Activated T-cell treated with anti-CD3 and anti-CD28 coated beads, Interleukin-2, amount 50 U/mL, for 48 hours (primary cell): ENCODE measurements around the gene LLGL2.

Source experiments
- DNase-seq, 2 experiments: peaks; one replicate each; pipeline ENCODE4 v3.0.0-alpha.2; 2020

The LLGL2 gene

DNA sequence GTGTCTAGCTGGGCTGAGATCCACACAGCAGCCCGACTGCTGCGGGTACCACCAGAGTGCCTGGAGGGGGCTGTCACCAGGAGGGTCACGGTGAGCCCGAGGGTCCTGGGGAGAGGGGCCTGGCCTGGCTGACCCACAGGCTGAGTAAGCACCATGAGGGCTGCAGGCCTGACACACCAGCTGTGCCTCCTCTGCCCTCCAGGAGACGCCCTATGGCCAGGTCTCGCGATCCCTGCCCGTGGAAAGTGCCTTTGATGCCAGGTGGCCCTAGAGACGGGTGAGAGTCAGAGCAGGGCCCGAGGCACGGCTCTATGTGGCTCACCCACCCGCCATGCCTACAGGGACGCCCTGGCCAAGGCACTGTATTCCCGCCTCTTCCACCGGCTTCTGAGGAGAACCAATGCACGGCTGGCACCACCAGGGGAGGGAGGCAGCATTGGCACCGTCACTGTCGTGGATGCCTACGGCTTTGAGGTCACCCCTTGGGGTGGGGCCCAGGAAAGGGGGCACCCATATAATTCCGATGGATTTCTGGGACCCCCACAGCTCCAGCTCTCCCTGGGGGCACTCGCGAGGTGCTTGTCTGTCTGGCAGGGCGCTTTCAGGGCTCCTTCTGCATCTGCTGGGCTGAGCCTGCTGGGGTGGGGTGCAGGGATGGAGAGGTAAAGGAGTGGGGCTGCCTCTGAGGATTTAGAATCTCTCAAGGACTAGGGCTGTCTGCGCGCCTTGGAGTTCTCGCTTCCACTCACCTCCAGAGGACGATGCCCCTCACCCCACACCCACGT, 69.2 kb downstream of the LLGL2 start:
- DNase-seq: no peak

DNA sequence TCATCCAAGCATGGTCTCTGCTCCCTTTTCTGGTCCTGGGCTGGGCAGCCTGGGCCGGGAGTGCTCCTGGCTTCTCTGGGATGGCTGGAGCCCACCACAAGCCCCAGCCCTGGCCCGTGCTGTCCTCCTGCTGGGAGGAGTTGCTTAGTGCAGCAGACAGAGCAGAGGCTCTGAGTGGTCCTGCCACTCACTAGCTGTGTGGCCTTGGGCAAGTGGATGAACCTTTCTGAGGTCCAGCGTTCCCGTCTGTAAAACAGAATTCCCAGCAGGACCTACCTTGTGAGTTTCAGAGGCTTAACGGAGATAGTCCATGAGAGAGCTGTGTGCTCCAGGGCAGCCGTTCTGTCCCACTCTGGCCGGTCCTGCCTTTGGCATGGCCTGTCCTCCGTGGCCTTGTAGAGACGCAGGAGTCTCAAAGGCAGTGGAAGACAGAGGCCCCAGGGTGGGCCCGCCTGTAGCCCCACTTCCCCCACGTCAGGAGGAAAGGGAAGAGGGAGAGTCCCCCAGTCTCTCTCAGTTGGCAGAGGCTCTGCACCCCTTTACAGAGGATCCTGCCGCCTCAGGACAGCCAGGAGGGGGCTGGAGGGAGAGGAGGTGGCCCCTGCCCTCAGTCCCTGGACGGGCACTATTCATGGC, 69.9 kb downstream of the LLGL2 start:
- no peak for DNase-seq

DNA sequence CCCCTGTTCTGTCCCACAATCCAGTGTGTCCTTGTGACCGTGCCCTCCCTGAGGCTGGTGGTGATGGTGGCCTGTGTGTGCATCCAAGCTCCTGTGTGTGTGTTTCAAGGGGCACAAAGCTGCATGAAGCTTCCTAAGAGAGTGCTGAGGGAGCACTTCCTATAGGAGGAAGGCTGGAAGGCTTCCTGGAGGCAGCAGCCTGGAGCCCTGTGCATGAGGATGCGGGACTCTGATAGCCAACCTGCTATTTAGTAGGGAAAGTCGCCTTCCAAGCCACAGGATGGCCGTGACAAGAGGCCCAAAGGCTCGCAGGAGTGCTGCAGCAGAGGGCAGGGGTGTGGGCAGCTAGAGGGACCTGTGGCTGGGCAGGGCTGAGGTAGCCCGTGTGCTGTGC, 70.4 kb downstream of the LLGL2 start:
- no peak for DNase-seq

DNA sequence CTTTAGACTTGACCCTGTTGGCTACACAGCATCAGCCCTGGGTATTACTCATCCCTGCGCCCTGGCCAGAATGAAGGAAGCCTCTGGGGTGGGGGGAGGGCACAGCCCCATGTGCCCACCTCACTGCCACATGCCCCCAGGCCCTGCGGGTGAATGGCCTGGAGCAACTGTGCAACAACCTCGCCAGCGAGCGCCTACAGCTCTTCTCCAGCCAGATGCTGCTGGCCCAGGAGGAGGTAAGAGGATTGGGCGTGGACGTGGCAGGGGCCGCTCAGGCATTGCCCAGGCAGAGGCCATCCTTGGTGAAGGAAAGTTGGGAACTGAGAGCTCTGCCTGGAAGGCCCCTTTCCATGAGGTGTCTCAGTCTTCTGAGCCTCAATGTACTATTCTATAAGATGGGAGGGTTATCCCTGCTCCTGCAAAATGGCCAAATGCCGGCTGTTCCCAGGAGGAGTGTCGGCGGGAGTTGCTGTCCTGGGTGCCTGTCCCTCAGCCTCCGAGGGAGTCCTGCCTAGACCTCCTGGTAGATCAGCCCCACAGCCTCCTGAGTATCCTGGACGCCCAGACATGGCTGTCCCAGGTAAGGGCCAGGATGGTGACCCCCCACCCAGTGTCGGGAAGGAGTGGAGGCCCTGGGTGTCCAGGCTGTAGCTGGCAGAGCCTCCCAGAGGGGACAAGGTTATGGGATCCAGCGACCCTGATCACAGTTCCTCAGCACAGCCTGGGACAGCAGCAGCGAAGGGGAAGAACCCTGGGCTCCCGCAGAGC, 71.0 kb downstream of the LLGL2 start:
- DNase-seq: no peak

DNA sequence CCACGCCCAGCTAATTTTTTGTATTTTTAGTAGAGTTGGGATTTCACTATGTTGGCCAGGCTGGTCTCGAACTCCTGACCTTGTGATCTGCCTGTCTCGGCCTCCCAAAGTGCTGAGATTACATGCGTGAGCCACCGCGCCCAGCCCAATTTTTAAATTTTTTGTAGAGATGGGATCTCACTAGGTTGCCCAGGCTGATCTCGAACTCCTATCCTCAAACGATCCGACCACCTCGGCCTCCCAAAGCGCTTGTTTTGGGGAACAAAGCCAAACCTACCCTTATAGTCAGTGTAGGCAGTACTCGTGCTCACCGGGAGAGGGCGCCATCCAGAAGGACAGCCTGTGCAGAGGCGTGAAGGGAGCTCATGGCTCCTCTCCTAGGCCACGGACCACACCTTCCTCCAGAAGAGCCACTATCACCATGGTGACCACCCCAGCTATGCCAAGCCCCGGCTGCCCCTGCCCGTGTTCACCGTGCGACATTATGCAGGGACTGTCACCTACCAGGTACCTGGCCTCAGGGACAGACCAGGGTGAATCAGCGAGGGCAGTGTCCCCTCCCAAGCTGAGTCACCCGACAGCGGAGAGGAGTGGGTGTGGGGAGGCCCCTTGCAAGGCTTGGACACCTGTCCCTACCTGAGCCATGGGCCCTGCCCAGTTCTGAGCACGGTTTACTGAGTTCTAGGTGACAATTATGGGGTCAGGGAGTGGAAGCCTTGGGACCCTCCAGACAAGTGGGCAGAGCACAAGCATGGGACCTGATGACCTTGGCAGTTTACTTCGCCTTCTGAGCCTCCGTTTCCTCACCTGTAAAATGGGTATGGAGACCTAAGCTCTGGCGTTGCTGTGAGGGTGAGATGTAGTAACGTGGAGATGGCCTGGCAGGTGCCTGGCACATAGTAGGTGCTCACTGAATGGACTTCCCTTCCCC, 75.8 kb downstream of the LLGL2 start:
- peak; percentile 80 to 84 for DNase-seq

DNA sequence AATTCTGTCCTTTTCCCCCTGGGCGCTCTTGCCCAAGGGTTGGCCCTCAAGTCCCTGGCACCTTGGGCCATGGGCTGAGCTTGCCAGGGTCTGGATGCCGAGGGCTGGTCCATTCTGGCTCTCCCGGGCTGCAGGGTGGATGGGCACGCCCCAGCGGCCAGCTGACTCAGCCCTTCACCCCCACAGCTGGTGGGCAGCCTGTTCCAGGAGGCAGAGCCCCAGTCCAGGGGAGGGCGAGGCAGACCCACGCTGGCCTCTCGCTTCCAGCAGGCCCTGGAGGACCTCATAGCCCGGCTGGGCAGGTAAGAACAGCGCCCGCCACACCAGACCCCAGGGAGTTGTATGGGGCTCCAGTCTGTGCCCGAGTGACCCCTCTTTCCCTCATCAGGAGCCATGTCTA, 77.1 kb downstream of the LLGL2 start:
- no peak for DNase-seq

DNA sequence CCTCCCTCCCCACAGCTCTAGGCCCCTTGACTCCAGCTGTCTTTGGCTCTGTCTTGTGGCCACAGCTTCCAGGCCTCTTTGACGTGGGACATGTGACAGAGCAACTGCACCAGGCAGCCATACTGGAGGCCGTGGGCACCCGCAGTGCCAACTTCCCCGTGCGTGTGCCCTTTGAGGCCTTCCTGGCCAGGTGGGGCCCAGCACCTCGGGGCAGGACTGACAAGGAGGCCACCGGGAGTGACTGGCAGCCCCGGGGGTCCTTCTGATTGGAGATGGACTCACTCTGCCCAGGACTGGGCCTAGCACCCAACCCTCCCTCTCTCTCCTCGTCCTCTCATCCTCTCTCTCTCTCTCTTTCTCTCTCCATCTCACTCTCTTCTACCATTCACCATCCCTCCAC, 77.6 kb downstream of the LLGL2 start:
- DNase-seq: no peak

DNA sequence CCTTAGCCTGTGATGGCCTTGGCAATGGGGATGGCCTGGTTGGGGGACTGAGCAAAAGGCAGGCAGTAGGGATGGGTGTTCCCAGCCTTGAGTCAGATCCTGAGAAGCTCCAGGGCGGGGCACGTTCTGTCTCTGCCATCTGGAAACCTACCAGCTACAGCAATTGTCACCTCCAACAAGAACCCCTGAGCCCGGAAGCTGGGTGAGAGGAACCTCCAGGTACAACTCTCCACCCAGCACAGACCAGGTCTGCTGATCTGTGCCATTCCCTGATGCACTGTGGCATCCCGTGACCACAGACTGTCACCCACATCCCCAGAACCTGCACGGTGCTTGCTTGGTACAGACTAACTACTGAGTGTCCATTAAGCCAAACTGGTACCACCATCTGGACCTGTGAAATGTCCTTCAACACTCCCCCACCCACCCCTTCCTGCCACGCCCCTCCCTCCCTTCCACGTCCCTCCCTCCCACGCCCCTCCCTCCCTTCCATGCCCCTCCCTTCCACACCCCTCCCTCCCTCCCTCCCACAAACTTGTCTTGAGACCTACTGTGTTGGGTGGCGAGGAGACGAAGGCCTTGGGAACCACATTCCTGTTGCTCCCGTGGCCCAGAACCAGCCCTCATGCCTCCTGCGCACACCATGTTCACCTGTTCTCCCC, 78.7 kb downstream of the LLGL2 start:
- DNase-seq: no peak

DNA sequence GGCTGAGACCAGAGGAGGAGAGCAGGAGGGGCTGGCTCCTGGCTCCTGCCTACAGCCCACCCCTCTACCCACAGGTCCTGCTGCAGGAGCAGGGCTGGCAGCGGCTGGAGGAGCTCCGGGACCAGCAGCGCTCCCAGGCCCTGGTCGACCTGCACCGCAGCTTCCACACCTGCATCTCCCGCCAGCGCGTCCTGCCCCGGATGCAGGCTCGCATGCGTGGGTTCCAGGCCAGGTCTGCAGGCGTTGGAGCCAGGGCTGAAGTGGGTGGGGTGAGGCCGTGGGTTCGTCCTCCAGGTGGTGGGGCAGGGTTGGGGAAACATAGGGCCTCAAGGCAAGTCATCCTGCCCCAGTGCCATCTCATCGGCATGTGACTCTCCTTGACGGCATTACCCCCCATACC, 80.3 kb downstream of the LLGL2 start:
- DNase-seq: no peak

DNA sequence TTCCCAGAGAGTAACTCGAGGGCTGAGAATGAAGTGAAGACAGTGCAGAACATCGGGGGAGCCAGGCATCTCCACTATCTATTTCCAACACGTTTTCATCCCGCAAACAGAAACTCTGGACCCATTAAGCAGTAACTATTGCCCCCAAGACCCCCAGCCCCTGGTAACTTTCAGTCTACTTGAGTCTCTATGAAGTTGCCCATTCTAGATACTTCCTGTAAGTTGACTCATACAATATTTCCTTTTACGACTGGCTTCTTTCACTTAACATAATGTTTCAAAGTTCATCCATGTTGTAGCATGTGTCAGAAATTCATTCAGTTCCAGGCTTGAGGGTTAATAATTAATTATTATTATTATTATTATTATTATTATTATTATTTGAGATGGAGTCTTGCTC, 81.6 kb downstream of the LLGL2 start:
- no peak for DNase-seq

DNA sequence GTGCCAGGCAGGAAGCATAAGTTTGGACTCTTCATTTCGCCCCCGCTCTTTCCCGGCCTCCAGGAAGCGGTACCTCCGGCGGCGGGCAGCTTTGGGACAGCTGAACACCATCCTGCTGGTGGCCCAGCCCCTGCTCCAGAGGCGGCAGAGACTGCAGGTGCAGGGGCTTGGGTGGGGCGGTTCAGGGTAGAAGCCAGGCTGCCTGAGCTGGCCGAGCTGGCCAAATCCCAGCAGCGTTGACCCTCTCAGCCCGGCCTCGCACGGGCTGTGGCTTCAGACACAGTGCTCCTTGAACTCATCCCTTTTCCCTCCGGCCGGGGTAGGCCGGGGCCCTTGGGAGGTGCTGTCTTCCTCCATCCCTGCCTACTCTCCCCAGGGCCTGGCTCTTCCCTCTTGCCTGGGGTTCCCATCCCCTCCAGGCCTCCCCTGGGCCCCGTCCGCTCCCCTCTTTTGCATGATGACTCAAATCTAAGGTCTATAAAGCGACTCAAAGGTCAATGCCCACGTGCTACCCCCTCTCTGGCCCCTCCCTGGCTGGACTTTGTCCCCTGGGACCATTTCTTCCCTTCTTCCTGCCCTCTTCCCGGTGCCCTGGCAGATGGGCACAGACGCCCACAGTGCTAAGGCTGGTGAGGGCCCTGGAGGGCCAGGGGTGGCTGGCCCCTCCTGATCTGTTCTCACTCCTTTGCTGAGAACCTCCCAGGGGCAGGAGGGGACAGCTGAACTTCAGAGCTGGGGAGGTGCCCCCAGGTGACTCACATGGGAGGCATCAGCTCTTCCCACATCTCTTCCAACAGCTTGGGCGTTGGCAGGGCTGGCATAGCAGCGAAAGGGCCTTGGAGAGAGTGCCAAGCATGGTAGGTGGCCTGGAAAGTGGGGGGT, 84.8 kb downstream of the LLGL2 start:
- DNase-seq: no peak

DNA sequence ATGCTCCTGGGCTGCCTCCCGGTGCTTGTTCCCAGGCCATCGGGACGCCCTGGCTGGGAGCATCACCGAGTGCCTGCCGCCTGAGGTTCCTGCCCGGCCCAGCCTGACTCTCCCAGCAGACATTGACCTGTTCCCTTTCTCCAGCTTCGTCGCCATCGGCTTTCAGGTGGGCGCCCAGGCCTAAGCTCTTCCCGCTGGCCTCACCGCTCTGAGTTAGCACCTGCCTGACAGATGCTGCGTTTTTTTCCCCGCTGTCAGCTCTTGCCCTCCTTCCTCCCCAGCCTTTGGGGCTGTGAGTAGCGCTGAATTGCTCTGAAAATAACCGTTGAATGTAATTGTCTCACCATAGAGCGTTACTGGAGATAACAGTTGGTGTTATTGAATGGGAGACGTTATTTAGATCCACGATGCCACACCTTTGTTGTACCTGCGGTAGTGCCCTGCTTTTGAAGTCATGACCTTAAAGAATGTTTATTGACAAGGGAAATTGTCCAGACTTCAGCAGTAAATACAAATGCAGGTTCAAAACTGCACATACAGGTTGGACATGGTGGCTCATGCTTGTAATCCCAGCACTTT, 86.4 kb downstream of the LLGL2 start:
- no peak for DNase-seq

DNA sequence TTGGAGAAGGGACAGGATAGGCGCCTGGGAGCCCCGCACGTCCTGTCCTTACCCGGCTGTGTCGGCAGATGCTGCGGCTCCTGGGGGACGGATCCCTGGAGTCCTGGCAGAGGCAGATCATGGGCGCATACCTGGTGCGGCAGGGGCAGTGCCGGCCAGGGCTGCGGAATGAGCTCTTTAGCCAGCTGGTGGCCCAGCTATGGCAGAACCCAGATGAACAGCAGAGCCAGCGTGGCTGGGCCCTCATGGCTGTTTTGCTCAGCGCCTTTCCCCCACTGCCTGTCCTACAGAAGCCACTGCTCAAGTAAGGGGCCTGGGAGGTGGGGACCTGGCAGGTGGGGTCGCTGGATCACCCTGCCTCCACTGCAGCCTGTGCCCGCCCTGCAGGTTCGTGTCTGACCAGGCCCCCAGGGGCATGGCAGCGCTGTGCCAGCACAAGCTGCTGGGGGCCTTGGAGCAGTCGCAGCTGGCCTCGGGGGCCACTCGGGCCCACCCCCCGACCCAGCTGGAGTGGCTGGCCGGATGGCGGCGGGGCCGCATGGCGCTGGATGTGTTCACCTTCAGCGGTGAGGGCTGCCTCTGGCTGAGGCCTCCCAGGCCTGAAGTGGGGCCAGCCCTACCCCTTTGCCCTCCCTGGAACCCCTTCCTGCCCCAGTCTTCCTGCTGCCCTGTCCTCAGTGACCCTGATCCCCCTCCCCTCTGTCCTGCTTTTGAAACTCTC, 87.6 kb downstream of the LLGL2 start:
- no peak for DNase-seq

DNA sequence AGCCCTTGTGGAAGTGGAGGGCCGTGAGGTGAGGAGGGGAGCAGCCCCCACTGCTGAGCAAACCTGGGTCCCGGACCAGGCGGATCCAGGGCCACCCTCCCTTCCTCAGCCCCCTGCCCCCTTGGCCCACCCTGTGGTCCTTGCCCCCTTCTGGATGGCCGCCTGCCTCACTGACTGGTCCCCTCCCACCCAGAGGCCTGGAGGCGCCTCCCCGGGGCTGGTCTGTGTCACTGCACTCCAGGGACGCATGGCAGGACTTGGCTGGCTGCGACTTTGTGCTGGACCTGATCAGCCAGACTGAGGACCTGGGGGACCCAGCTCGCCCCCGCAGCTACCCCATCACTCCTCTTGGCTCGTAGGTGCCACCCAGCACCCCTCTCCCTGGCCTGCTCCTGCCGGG, 88.5 kb downstream of the LLGL2 start:
- no peak for DNase-seq

DNA sequence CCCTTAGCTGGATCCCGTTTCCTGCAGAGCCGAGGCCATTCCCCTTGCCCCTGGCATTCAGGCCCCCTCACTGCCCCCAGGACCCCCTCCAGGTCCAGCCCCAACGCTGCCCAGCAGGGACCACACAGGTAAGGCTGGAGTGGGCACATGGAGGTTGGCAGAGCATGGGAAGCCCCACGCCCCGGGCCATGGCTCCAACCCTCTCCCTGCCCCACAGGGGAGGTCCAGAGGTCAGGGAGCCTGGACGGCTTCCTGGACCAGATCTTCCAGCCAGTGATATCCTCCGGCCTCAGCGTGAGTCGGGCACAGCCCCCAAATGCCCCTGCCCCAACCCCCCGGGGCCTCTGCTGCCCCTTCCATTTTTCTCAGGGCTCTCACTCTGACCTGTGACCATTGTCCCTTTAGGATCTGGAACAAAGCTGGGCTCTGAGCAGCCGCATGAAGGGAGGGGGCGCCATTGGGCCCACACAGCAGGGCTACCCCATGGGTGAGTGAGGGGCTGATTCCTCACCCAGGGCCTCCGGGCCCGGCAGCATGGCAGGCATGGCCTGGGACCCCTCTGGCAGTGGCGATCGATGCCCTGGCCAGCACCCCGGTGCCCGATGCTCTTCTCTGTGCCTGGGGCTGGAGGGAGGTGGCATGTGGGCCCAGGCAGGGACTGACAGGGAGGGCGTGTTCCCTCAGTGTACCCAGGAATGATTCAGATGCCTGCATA, 89.2 kb downstream of the LLGL2 start:
- no peak for DNase-seq

DNA sequence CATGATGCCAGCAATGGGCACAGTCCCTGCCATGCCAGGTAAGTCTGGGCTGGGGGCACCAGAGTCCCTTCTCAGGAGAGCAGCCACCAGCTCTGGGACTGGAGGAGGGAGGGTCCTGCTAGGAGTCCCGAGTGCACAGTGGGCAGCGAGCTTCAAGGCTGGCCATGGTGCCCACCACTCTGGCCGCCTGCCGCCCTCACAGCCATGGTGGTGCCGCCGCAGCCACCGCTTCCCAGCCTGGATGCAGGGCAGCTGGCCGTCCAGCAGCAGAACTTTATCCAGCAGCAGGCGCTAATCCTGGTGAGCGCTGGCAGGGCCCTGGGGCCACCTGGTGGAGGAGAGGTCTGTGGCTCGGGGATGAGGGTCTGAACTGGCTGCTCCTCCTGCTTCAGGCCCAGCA, 89.8 kb downstream of the LLGL2 start:
- no peak for DNase-seq

DNA sequence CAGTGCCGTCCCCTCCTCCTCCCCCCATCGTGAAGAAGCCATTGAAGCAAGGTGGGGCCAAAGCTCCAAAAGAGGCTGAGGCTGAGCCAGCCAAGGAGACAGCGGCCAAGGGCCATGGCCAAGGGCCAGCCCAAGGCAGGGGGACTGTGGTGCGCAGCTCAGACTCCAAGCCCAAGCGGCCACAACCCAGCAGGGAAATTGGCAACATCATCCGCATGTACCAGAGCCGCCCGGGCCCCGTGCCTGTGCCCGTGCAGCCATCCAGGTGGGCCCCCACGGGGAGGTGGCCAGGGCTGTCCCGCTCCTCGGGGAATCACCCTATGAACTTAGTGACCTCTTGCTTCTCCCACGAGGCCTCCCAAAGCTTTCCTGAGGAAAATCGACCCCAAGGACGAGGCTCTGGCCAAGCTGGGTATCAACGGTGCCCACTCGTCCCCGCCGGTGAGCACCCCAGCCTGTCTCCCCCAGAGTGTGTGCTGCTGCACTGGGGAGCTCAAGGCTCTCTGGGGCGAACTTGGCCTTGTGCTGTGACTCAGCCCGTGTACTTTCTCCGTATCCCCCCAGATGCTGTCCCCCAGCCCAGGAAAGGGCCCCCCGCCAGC, 91.1 kb downstream of the LLGL2 start:
- no peak for DNase-seq

DNA sequence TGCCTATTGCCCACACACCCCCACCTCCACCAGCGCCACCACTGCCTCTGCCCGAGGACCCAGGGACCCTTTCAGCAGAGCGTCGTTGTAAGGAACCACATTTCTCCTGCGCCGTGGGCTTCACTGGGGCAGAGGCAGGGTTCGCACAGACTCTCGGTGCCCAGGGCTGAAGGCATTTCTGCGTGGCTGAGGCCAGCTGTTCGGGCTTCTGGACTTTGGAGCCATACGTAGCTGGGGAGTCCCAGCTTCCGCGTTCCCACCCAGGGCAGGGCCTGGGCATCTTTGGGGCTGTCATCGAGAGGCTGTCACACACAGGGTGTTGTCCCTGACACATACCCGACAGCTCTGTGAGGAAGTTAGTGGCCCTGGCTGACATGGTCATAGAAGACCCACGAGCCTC, 91.7 kb downstream of the LLGL2 start:
- DNase-seq: no peak

DNA sequence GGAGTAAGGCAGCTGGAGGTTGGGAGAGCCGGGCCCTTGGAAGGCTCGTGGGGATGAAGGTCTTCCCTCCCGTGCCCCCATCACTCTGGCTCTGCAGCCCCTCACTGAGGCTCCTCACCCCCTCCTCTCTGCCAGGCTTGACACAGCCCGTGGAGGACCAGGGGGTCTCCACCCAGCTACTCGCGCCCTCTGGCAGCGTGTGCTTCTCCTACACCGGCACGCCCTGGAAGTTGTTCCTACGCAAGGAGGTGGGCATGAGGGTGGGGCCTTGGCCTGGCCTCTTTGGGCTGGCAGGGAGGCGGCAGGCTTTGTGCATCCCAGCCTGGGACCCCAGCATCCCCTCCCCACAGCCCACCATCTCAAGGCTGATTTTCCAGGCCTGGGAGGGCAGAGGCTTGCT, 92.2 kb downstream of the LLGL2 start:
- DNase-seq: no peak
